Measurements from ENCODE around the gene IRAK3.

GRCh38 chr12:66236969-66237368, 48.0 kb downstream of the IRAK3 start:
- TF ChIP-seq CTCF (IDR thresholded peaks at IDR 0.05) (no peak), ZFX (IDR thresholded peaks at IDR 0.05; ENCODE audit: borderline replicate concordance) (no peak)

All from 22Rv1 (cell line).